Stimulated activated CD4-positive, alpha-beta T cell treated with anti-CD3 and anti-CD28 coated beads, Interleukin-12 subunit alpha, Interleukin-12 subunit beta, amount 100 ng/mL, for 24 hours (primary cell): ENCODE measurements around the gene EHBP1L1.

Experiments
- DNase-seq, 2 experiments: peaks; one replicate each; pipeline ENCODE4 v3.0.0-alpha.2; 2020; ENCODE audit warnings: low read depth in 2 of 2

Gene EHBP1L1

GRCh38 chr11:65616575-65617001 is 40.7 kb downstream of the EHBP1L1 start:
- DNase-seq, result no peak

GRCh38 chr11:65617136-65617850 is 41.4 kb downstream of the EHBP1L1 start:
- no peak for DNase-seq

- no peak for DNase-seq
Measured at GRCh38 chr11:65617990-65618751, 42.3 kb downstream of the EHBP1L1 start.

GRCh38 chr11:65618763-65619162 is 42.9 kb downstream of the EHBP1L1 start:
- no peak for DNase-seq

- no peak for DNase-seq
Measured at GRCh38 chr11:65619281-65619928, 43.6 kb downstream of the EHBP1L1 start.

- DNase-seq, result no peak
Measured at GRCh38 chr11:65620666-65621065, 44.8 kb downstream of the EHBP1L1 start.

GRCh38 chr11:65621460-65621859 is 45.6 kb downstream of the EHBP1L1 start:
- DNase-seq, result no peak

- DNase-seq, result no peak
Measured at GRCh38 chr11:65622011-65622410, 46.2 kb downstream of the EHBP1L1 start.

GRCh38 chr11:65623177-65623576 is 47.3 kb downstream of the EHBP1L1 start:
- no peak for DNase-seq

- no peak for DNase-seq
Measured at GRCh38 chr11:65623852-65624616, 48.2 kb downstream of the EHBP1L1 start.

GRCh38 chr11:65624931-65625627 is 49.2 kb downstream of the EHBP1L1 start:
- DNase-seq, result no peak

- no peak for DNase-seq
Measured at GRCh38 chr11:65625628-65626342, 49.9 kb downstream of the EHBP1L1 start.

GRCh38 chr11:65627202-65627601 is 51.3 kb downstream of the EHBP1L1 start:
- DNase-seq, result no peak

GRCh38 chr11:65629579-65629978 is 53.7 kb downstream of the EHBP1L1 start:
- no peak for DNase-seq

- DNase-seq, result no peak
Measured at GRCh38 chr11:65630215-65630614, 54.4 kb downstream of the EHBP1L1 start.

- no peak for DNase-seq
Measured at GRCh38 chr11:65633390-65634108, 57.7 kb downstream of the EHBP1L1 start.

GRCh38 chr11:65634109-65634436 is 58.2 kb downstream of the EHBP1L1 start:
- DNase-seq, result no peak

GRCh38 chr11:65634440-65634839 is 58.6 kb downstream of the EHBP1L1 start:
- DNase-seq, result no peak

GRCh38 chr11:65634905-65635731 is 59.3 kb downstream of the EHBP1L1 start:
- DNase-seq, result no peak
